Stimulated activated CD8-positive, alpha-beta memory T cell treated with anti-CD3 and anti-CD28 coated beads, Interleukin-4, amount 100 ng/mL, for 48 hours (primary cell): Measurements from ENCODE around the gene GPATCH2.
"Not testable (repeated sequence)": the region's sequence is repeated elsewhere in the genome, so short reads cannot be mapped to it uniquely, and the experiment has no call there.

Experiments
- DNase-seq: peaks from one replicate; pipeline ENCODE4 v3.0.0-alpha.2; 2020

The GPATCH2 gene

DNA sequence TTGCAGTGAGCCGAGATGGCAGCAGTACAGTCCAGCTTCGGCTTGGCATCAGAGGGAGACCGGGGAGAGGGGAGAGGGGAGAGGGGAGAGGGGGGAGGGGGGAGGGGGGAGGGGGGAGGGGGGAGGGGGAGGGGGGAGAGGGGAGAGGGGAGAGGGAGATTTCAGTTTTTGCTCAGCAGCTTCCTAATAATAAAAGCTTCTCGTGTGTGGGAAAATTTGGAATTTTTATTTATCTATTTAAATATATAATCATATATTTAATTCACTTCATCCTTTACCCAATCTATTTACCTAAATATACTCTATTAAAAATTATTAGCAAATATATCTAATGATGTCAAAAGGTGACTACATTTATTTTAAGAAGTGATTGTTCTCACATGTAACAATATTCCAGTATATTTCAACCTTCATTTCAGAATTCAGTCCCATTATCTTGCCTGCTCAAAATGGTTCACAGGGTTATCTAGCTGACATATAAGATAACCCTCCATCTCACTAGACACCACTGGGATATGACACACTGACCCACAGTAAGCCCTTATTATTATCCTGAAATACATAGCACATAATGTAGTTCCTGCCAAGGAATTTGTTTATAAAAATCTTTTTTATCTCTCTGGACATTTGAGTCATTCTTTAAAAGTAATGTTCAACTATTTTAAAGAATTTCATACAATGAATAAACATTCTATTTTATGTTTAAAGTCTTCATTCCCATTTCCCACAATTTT is 105.9 kb downstream of the GPATCH2 start:
- DNase-seq: no peak

DNA sequence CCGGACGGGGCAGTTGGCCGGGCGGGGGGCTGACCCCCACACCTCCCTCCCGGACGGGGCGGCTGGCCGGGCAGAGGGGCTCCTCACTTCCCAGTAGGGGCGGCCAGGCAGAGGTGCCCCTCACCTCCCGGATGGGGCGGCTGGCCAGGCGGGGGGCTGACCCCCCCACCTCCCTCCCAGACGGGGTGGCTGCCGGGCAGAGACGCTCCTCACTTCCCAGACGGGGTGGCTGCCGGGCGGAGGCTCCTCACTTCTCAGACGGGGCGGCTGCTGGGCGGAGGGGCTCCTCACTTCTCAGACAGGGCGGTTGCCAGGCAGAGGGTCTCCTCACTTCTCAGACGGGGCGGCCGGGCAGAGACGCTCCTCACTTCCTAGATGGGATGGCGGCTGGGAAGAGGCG is 107.0 kb downstream of the GPATCH2 start:
- not testable (repeated sequence) for DNase-seq

DNA sequence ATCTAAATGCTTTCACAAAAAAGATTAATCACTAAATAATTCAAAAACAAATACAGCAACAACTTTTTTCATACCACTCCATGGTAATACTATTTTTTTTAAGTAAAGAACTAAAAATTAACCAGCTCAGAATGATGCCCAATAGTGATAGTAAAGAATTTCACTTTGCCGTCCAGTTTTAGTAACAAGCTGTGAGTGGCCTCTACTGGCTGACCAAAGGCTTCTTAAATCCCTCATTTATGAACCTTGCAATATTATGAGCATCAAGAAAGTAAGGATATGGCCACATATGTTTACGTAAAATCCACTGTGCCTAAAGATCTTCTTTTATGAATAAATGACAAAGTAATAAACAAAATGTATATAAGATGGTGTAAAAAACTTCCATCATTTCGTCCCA is 108.6 kb downstream of the GPATCH2 start:
- no peak for DNase-seq

- DNase-seq: no peak
Measured at GRCh38 chr1:217521317-217521716, 109.6 kb downstream of the GPATCH2 start.

DNA sequence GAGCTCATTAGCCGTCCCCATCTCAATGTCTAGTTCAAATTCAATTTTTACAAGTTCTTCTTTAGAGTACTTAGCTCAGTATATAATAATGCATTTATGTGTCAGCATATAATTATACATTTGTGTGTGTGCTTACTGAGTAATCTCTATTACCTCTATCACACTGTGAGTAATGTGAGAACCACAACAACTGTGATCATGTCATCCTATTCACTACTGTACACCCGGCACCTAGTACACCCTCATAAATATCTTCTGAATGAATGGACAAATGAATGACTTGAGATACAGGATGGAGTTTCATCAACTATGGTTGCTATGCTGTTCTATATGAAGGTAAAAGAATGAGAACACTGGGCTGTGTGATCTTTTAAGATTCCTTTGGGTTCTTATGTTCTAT is 124.0 kb downstream of the GPATCH2 start:
- DNase-seq: no peak

DNA sequence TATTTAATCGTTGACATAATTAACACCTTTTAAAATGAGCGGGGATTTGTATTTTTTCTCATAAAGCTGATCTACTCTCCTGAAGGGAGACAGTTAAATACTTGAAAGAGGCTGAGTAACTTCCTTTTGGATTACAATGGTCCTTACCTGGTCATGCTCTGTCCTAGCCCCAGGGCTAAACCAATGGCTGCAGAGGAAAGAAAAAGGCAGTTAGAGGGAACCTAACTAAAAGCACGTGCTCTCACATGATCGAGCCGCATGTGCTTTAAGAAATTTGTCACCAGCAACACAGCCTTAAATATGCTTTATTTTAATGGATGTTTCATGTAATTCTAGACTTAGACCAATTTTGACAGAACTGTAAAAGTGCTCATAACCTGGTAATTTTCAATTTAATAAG is 132.7 kb downstream of the GPATCH2 start:
- DNase-seq: no peak

- DNase-seq: no peak
Measured at GRCh38 chr1:217495249-217495648, 135.6 kb downstream of the GPATCH2 start.

GRCh38 chr1:217494767-217495166 is 136.1 kb downstream of the GPATCH2 start:
- no peak for DNase-seq

DNA sequence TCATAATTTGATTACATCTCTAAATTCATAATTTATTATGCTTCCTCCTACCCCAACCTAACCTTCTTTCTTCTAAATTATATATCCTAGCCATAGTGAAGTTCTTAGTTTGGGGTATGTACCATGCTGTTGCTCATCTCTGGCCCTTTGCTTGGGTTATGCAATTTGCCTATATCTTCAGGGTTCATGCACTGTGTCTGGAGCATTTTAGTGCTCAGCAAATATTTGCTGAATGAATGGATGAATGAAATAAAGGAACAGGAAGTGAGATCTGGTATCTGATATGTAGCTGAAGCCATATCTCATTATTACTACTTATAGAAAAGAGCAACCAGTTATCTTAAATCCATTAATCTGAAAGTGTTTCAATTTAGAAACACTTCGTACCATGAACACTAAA is 137.6 kb downstream of the GPATCH2 start:
- DNase-seq: no peak

DNA sequence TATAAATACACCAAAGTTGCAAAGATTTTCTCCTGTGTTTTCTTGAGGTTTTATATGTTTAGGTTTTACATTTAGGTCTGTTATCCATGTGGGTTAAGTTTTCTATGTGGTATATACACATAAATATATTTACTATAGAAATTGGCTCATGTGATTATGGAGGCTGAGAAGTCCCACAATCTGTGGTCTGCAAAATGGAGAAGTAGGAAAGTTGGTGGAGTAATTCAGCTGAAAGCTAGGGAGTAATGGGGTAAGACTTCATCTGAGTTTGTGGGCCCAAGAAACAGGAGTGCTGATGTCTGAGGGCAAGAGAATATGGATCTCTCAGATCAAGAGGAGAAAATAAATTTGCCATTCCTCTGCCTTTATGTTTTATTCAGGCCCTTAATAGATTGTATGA is 146.0 kb downstream of the GPATCH2 start:
- DNase-seq: no peak

- peak; percentile 72 for DNase-seq
Measured at GRCh38 chr1:217482356-217483102, 148.4 kb downstream of the GPATCH2 start.

DNA sequence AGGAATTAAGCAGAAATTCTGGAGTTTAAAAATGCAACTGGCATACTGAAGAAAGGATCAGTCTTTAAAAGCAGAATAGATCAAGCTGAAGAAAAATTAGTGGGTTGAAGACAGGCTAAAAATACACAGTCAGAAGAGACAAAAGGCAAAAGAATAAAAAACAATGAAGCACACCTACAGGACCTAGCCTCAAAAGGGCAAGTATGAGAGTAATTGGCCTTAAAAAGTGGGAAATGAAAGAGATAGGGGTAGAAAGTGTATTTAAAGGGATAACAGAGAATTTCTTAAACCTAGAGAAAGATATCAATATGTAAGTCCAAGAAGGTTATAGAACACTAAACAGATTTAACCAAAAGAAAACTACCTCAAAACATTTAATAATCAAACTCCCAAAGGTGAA is 152.4 kb downstream of the GPATCH2 start:
- DNase-seq: no peak

DNA sequence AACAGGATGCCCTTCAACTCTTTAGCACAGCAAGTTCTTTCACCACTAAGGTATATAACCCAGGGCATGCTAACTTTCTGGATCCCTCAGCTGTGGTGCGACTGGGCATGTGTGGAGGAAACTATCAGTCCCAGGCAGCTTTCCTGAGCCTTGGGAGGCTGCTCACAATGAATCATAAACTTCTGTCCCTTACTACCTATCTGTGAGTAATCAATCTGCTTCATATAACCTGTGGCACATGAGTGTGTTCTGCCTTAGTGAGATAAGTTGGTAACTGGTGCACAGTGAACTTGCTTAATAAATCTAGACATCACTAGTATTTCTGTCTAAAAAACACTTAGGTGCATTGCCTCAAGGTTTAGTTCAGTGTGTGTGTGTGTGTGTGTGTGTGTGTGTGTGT is 158.0 kb downstream of the GPATCH2 start:
- no peak for DNase-seq

GRCh38 chr1:217471403-217471802 is 159.5 kb downstream of the GPATCH2 start:
- no peak for DNase-seq

DNA sequence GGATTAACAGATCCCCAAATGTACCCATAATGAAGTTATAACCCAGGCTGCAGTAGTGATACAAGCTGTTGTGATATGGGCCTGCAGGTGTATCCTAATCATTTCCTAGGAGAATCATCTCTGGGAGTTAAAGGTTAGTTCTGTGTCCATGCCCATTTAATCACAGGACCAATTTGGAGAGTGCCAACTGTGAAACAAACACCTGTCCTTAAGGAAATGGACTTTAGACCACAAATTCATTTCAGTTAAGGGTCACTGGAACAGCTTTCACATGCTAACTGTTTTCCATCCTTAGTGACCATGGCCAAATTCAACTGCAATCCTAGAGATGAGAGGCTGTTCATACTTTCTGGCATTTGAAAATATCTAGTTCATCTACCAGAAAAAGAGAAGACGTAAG is 160.9 kb downstream of the GPATCH2 start:
- DNase-seq: no peak

GRCh38 chr1:217465102-217465501 is 165.8 kb downstream of the GPATCH2 start:
- no peak for DNase-seq

GRCh38 chr1:217462666-217463065 is 168.2 kb downstream of the GPATCH2 start:
- DNase-seq: no peak

DNA sequence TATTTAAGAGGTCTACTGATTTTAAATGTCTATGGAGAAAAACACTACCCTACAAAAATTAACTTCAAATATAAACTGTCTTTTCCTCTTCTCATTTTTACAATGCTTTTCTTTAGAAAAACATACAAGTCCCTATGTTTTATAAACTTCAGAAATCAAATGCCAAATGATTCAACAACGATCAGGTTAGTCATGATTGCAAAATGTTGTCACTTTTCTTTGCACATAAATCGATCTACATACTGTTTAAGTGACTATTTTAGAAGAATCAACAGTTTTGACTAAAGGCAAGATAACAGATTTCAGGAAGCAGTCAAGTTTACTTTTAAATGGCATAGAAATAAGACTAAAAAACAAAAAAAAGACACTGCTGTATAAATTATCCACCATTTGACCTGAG is 168.7 kb downstream of the GPATCH2 start:
- DNase-seq: no peak

DNA sequence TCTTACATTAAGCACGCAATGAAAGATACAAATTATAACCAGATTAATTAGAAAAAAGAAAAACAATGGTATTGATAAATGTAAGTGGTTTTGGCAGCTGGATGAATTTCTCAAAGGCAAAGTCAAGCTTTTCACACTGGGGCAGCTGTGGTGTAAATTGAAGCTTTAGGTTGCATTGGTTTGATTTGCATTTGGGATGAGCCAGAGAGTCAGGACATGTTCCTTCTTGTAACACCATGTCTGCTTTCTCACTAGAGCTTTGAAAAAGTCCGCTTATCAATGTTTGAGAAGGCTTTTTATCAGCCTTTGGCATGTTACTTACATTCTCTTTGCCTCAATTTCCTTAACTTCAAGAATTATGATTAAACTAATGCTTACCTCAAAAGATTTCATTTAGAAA is 173.9 kb downstream of the GPATCH2 start:
- no peak for DNase-seq

DNA sequence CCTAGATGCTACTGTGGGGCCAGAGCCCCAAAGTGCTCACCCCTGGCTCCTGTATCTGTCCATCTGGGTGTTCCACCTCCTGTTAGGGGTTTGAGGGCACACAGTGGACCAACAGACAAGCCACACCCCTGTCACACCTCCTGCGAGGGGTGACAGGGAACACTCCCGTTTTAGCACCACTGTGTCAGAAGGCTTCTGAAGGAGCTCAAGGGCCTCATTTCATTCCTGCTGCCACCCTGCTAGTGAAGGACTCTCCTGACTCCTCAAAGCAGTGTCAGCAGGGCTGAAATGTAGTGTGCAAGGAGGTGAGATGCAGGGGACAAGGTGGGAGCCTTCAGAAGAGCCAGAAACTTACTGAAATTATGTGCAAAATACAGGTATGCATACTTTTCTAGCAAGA is 174.6 kb downstream of the GPATCH2 start:
- DNase-seq: no peak

DNA sequence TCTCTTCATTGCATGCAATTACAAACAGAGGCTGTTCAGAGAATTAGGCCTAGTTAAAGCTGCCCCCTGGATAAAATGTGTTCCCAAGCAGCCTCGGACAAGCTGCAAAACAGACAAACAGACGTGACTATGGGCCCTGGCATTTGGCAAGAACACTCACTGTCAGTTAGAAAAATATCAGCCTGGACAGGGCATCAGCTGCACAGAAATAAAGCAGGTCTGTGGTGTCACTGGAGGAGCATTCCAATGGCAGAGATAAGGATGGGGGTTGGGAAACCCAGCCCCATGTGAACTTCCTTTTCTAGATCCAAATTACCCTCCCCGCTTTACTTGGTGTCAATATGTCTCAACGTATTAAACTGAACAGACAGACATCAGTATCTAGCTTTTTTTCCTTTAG is 177.1 kb downstream of the GPATCH2 start:
- no peak for DNase-seq

DNA sequence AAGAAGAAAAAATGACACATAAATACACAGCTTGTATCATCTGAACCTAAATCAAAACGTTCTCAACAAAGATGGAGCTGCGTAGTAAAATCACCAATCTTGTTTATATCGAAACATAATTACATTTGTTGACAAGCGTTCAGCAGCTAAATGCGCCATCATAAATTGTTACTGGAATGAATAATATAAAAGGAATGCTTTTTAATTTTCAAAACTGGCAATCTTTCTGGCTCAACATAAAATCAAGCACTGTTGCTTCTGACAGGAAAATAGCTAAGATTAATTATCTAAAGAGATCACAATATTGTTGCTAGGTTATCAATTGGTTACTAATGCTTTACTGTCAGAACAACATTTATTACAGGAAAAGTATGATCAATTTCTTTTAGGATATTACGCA is 181.5 kb downstream of the GPATCH2 start:
- DNase-seq: no peak

DNA sequence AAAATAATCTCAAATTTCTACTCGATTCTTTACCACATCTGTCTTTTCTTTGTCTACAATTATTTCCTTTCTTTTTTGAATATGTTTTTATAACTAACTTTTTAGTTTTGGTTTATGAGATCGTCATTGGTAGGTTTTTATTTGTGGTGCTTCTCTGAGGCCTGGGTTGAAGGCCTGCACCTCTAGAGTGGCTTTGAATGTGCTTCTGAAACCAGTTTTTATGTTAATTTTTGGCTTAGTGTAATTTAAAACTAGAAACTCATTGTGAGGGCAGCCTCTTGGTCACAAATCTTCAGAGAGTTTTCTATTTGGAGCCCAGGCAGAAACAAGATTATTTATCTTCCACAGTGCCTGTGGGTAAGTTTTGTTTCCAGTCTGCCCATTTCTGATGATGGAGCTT is 187.0 kb downstream of the GPATCH2 start:
- DNase-seq: no peak

GRCh38 chr1:217437376-217437775 is 193.5 kb downstream of the GPATCH2 start:
- DNase-seq: no peak

GRCh38 chr1:217435204-217435603 is 195.7 kb downstream of the GPATCH2 start:
- no peak for DNase-seq
